NCI-H146 (cell line): ENCODE results near the gene EPHB2.

Experiments
- DNase-seq: peaks from one replicate; lab custom pipeline; 2025; lab: John Stamatoyannopoulos, UW

Gene EPHB2

GRCh38 chr1:22751124-22751531 lies 40.5 kb downstream of the EPHB2 start:
- DNase-seq: peak; percentile 89

GRCh38 chr1:22752339-22752738 lies 41.7 kb downstream of the EPHB2 start:
- DNase-seq: no peak

- DNase-seq: no peak
Measured at GRCh38 chr1:22753481-22753971, 42.9 kb downstream of the EPHB2 start.

GRCh38 chr1:22754106-22754768 lies 43.6 kb downstream of the EPHB2 start:
- DNase-seq: no peak

- no peak for DNase-seq
Measured at GRCh38 chr1:22754824-22755223, 44.2 kb downstream of the EPHB2 start.

GRCh38 chr1:22755641-22756040 lies 45.0 kb downstream of the EPHB2 start:
- DNase-seq: no peak

- no peak for DNase-seq
Measured at GRCh38 chr1:22756125-22756735, 45.6 kb downstream of the EPHB2 start.

GRCh38 chr1:22760455-22760854 lies 49.8 kb downstream of the EPHB2 start:
- DNase-seq: no peak

GRCh38 chr1:22761101-22761500 lies 50.5 kb downstream of the EPHB2 start:
- no peak for DNase-seq

- DNase-seq: no peak
Measured at GRCh38 chr1:22761821-22762220, 51.2 kb downstream of the EPHB2 start.

- no peak for DNase-seq
Measured at GRCh38 chr1:22763487-22764200, 53.0 kb downstream of the EPHB2 start.

- DNase-seq: no peak
Measured at GRCh38 chr1:22767852-22768251, 57.2 kb downstream of the EPHB2 start.

GRCh38 chr1:22769932-22770331 lies 59.3 kb downstream of the EPHB2 start:
- no peak for DNase-seq

- no peak for DNase-seq
Measured at GRCh38 chr1:22772014-22772413, 61.4 kb downstream of the EPHB2 start.

- no peak for DNase-seq
Measured at GRCh38 chr1:22773981-22774832, 63.6 kb downstream of the EPHB2 start.

- DNase-seq: no peak
Measured at GRCh38 chr1:22774833-22775182, 64.2 kb downstream of the EPHB2 start.

- no peak for DNase-seq
Measured at GRCh38 chr1:22775478-22775877, 64.8 kb downstream of the EPHB2 start.

GRCh38 chr1:22776035-22776613 lies 65.5 kb downstream of the EPHB2 start:
- peak; percentile 53 for DNase-seq

GRCh38 chr1:22777388-22778057 lies 66.9 kb downstream of the EPHB2 start:
- no peak for DNase-seq

- DNase-seq: no peak
Measured at GRCh38 chr1:22778408-22778807, 67.8 kb downstream of the EPHB2 start.

- DNase-seq: no peak
Measured at GRCh38 chr1:22778862-22779520, 68.4 kb downstream of the EPHB2 start.
